CD4-positive, alpha-beta T cell treated with Interleukin-6 at 100 ng/mL for 8 hours (primary cell): ENCODE measurements around the gene GTPBP10.

Source experiments
- DNase-seq: peaks from one replicate; pipeline ENCODE4 v3.0.0-alpha.2; 2020; ENCODE audit warnings: mixed read lengths, low spot score

The GTPBP10 gene

GRCh38 chr7:90433221-90433620, 86.7 kb downstream of the GTPBP10 start:
- no peak for DNase-seq
